HCT116 (cell line): ENCODE measurements around the gene GAL3ST2. TPM values are rescaled to one million over a fixed set of nuclear protein-coding genes. Genes with fewer than 3 reads are reported as not detected.
"Not testable (repeated sequence)": the region's sequence is repeated elsewhere in the genome, so short reads cannot be mapped to it uniquely, and the experiment has no call there.

ENCODE experiments used
- ATAC-seq: fragments of 200-7000 bp; cut with Tn5 transposase; 2 replicates; pipeline ENCODE4 v1.9.1; 2020; ENCODE audit warnings: mild to moderate bottlenecking, moderate library complexity
- BruUV-seq: library from RNA; stranded (reverse); fragments of 400-500 nt; replicated peaks from 2 replicates; lab custom pipeline; 2021; lab: Mats Ljungman, UMichigan
- CTCF ChIA-PET: fragments of 300-600 bp; sonication (Branson Sonifier 250); formaldehyde crosslinking; loops from one replicate; lab custom pipeline; 2021; ENCODE audit warnings: antibody characterized with exemption; lab: Charles Lee
- POLR2A ChIA-PET: fragments of 300-600, 350-600 bp; sonication (Branson Sonifier 250); formaldehyde crosslinking; loops from one replicate; lab custom pipeline; 2021; ENCODE audit warnings: antibody characterized with exemption; lab: Charles Lee
- RAD21 ChIA-PET, 2 experiments: fragments of 300-600 bp; sonication (Branson Sonifier 250); formaldehyde crosslinking; loops; one replicate each; lab custom pipeline; 2023; ENCODE audit warnings: low total read pairs in 2 of 2; ENCODE audit not compliant: uncharacterized antibody in 2 of 2, unreplicated experiment in 2 of 2, low non-redundant PET in 1 of 2; lab: Charles Lee
- DNase-seq: peaks from one replicate; pipeline ENCODE4 v3.0.0-alpha.2; 2010; ENCODE audit warnings: low read depth, low spot score
- H2AFZ ChIP-seq: fragments of 200-600 bp; shearing (Covaris generic), sonication (generic); 2 replicates; pipeline ENCODE4 v1.6.1; 2017; ENCODE audit warnings: low read depth, mixed run types, mixed read lengths, antibody characterized with exemption, low read length; ENCODE audit not compliant: poor library complexity, severe bottlenecking
- H3K27ac ChIP-seq: 2 replicates; pipeline ENCODE4 v1.5.1; 2012; ENCODE audit warnings: low read depth, low read length
- H3K27me3 ChIP-seq: fragments of 200-600 bp; sonication (generic); 2 replicates; pipeline ENCODE4 v1.6.1; 2016; ENCODE audit warnings: mixed run types, low read length, mixed read lengths; ENCODE audit not compliant: insufficient read depth
- H3K36me3 ChIP-seq, 2 experiments: fragments of 200-500 bp in 1 of 2; fragments of 200-600 bp in 1 of 2; sonication (Bioruptor generic) in 1 of 2; sonication (generic) in 1 of 2; 2 replicates each; pipeline versions ENCODE4 v1.5.1 to v1.6.1; 2014 to 2016; ENCODE audit warnings: low read length in 2 of 2, inconsistent platforms in 1 of 2, mixed read lengths in 1 of 2, mixed run types in 1 of 2; ENCODE audit not compliant: insufficient read depth in 2 of 2, control insufficient read depth in 1 of 2
- H3K4me1 ChIP-seq, 2 experiments: fragments of 200-600 bp in 1 of 2; sonication (generic) in 1 of 2; 2 replicates each; pipeline versions ENCODE4 v1.5.1 to v1.6.1; 2012 to 2017; ENCODE audit warnings: low read length in 2 of 2, inconsistent platforms in 1 of 2, mild to moderate bottlenecking in 1 of 2, mixed read lengths in 1 of 2, mixed run types in 1 of 2, moderate library complexity in 1 of 2; ENCODE audit not compliant: insufficient read depth in 2 of 2, control insufficient read depth in 1 of 2
- H3K4me2 ChIP-seq: fragments of 200-600 bp; sonication (generic); 2 replicates; pipeline ENCODE4 v1.6.1; 2017; ENCODE audit warnings: mixed run types, low read length, mixed read lengths
- H3K4me3 ChIP-seq, 2 experiments: fragments of 200-600 bp in 1 of 2; sonication (generic) in 1 of 2; replicated peaks in 1 of 2; 2 replicates each; pipeline ENCODE4 v1.5.1; 2011 to 2016; ENCODE audit warnings: low read length in 2 of 2, control low read depth in 1 of 2, low read depth in 1 of 2, mild to moderate bottlenecking in 1 of 2, mixed read lengths in 1 of 2, mixed run types in 1 of 2
- H3K79me2 ChIP-seq: fragments of 200-600 bp; sonication (generic); 2 replicates; pipeline ENCODE4 v1.6.1; 2017; ENCODE audit warnings: mild to moderate bottlenecking, mixed run types, low read length, moderate library complexity, mixed read lengths; ENCODE audit not compliant: insufficient read depth
- H3K9ac ChIP-seq: fragments of 200-600 bp; sonication (generic); 2 replicates; pipeline ENCODE4 v1.6.1; 2016; ENCODE audit warnings: low read length, mixed read lengths
- H3K9me2 ChIP-seq: fragments of 200-600 bp; sonication (generic), shearing (Covaris generic); 2 replicates; pipeline ENCODE4 v1.6.1; 2017; ENCODE audit warnings: mixed run types, mild to moderate bottlenecking, moderate library complexity; ENCODE audit not compliant: insufficient read depth
- H3K9me3 ChIP-seq, 2 experiments: fragments of 200-500 bp in 1 of 2; fragments of 200-600 bp in 1 of 2; sonication (Bioruptor generic) in 1 of 2; sonication (generic) in 1 of 2; 2 replicates each; pipeline ENCODE4 v1.6.1; 2014 to 2017; ENCODE audit warnings: low read length in 2 of 2, mixed read lengths in 2 of 2, inconsistent platforms in 1 of 2, low read depth in 1 of 2, mild to moderate bottlenecking in 1 of 2, mixed run types in 1 of 2, moderate library complexity in 1 of 2; ENCODE audit not compliant: control insufficient read depth in 1 of 2, insufficient read depth in 1 of 2
- H4K20me1 ChIP-seq: fragments of 200-600 bp; sonication (generic), shearing (Covaris generic); 2 replicates; pipeline ENCODE4 v1.6.1; 2017; ENCODE audit warnings: mixed run types, mild to moderate bottlenecking, moderate library complexity; ENCODE audit not compliant: insufficient read depth
- FOSL1 ChIP-seq: IDR thresholded peaks from 2 replicates; pipeline ENCODE4 v1.6.1; 2012; ENCODE audit warnings: low read depth
- JUND ChIP-seq: IDR thresholded peaks from 2 replicates; pipeline ENCODE4 v1.6.1; 2012
- POLR2AphosphoS5 ChIP-seq: IDR thresholded peaks from 2 replicates; pipeline ENCODE4 v1.6.1; 2011; ENCODE audit warnings: mild to moderate bottlenecking, low read depth, low read length, moderate library complexity
- ZFX ChIP-seq: fragments of 450-650 bp; IDR thresholded peaks from 2 replicates; pipeline ENCODE4 v1.6.1; 2017
- intact Hi-C: fragments of 100-400 bp; cut with micrococcal nuclease; formaldehyde crosslinking; loops from 2 replicates; pipeline ENCODE4 v1.10.0; 2022
- total RNA-seq: library from RNA; stranded (reverse); gene quantifications from one replicate; pipeline ENCODE4 v1.2.1, GENCODE V29; 2021; ENCODE audit not compliant: unreplicated experiment

GAL3ST2 gene
- total RNA-seq, 1 experiment from 2014 or later, result 0.44 TPM

DNA sequence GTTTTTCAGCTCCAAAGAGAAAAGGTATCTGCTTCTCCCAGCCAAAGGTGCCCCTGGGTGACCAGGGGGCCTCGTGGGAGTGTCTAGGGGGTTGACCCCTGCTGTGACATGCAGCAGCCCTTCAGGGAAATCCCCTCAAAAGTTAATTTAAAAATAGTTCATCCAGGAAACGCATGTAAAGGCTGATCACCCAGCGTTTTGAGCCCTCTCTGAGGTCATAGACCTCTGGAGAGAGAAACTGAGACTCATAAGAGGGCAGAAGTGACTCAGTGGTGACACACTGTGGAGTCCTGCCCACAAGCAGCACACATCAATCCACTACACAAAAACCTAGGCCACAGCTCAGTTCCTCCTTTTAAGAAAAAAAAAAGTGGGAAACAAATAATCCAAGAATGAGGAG, 11.9 kb downstream of the GAL3ST2 start:
- no peaks in the 10 kb centered on the region for H3K79me2 ChIP-seq
- H3K27ac ChIP-seq, result no peak overlapping the region
- H3K36me3 ChIP-seq, result no peaks in the 10 kb centered on the region
- no peaks in the 10 kb centered on the region for H4K20me1 ChIP-seq
- H3K4me1 ChIP-seq, result peaks cover 21 to 31% of the 10 kb centered on the region in 2 experiments
- H3K4me3 ChIP-seq, result no peak overlapping the region
- ATAC-seq, result peak; percentile 78
- no TSS peak for BruUV-seq
- peak; percentile 31 for DNase-seq
- no peaks in the 10 kb centered on the region for H3K27me3 ChIP-seq
- no peak overlapping the region for H3K9ac ChIP-seq
- peak overlapping the region; percentile 52 for H3K4me2 ChIP-seq
- no peaks in the 10 kb centered on the region for H3K9me3 ChIP-seq
- TF ChIP-seq JUND (peak; percentile 18; the same call in 1 of the 2 replicates), POLR2AphosphoS5 (no peak), FOSL1 (peak; percentile 65), ZFX (no peak)
- CTCF ChIA-PET, result no interaction called here
- H3K9me2 ChIP-seq, result no peaks in the 10 kb centered on the region
- RAD21 ChIA-PET, result no interaction called here
- intact Hi-C loops, result no loop called here
- POLR2A ChIA-PET, result no interaction called here
- peak overlapping the region; percentile 60 for H2AFZ ChIP-seq

DNA sequence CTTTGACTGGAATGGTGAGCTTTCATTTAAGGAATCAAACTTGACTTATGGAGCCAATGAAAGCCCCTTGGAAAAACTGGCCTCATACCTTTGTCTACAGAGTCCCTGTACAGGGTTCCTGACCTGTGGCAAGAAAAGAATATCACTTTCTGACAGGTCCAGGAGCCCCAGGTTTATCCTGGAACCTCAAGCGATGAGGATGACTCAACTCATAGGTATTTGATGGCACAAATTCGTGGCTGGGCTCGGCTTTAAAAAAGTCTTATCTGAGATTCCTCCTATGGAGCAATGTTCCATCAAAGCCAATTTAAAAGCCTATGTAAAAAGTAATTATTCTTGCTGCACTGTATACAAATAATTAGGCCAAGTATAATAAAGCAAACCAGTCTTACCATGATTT, 14.8 kb downstream of the GAL3ST2 start:
- H3K9me2 ChIP-seq, intact Hi-C loops, H3K79me2 ChIP-seq, H2AFZ ChIP-seq, RAD21 ChIA-PET, H3K9ac ChIP-seq, CTCF ChIA-PET, BruUV-seq, H3K4me3 ChIP-seq, H3K36me3 ChIP-seq, H3K27ac ChIP-seq, H3K27me3 ChIP-seq, H4K20me1 ChIP-seq, H3K9me3 ChIP-seq, POLR2A ChIA-PET: not testable (repeated sequence)
- DNase-seq (peak; percentile 10), ATAC-seq (peak; percentile 64)
- Histone ChIP-seq H3K4me1 (peaks cover 21 to 31% of the 10 kb centered on the region in 2 experiments), H3K4me2 (peak overlapping the region; percentile 61)
- TF ChIP-seq FOSL1, result 0 out of 2 replicates have a peak, but pooled peaks have one; percentile 50
